Memory B cell (primary cell): ENCODE results near the gene SFSWAP.
A peak's percentile ranks its signal among the peaks of the same experiment; 100 is the strongest.
"Not testable (repeated sequence)": the region's sequence is repeated elsewhere in the genome, so short reads cannot be mapped to it uniquely, and the experiment has no call there.

Source experiments
- ATAC-seq: fragments of 150-1000 bp; cut with Tn5 transposase; 2 replicates; pipeline ENCODE4 v1.10.0; 2021; ENCODE audit warnings: low read depth, mild to moderate bottlenecking, moderate library complexity
- DNase-seq, 2 donors: peaks; one replicate each; pipeline ENCODE4 v3.0.0; 2022; ENCODE audit warnings: low spot score in 2 of 2
- H3K27ac Mint-ChIP-seq: one replicate; pipeline ENCODE4 v1.8.0; 2022; ENCODE audit warnings: mild to moderate bottlenecking, moderate library complexity, mixed read lengths
- H3K27me3 Mint-ChIP-seq: one replicate; pipeline ENCODE4 v1.8.0; 2022; ENCODE audit warnings: mixed read lengths
- H3K36me3 Mint-ChIP-seq: one replicate; pipeline ENCODE4 v1.8.0; 2022; ENCODE audit warnings: mild to moderate bottlenecking, mixed read lengths
- H3K4me1 Mint-ChIP-seq: one replicate; pipeline ENCODE4 v1.8.0; 2022; ENCODE audit warnings: mixed read lengths
- H3K4me3 Mint-ChIP-seq: one replicate; pipeline ENCODE4 v1.8.0; 2022; ENCODE audit warnings: mild to moderate bottlenecking, moderate library complexity, mixed read lengths
- H3K9me3 Mint-ChIP-seq: one replicate; pipeline ENCODE4 v1.8.0; 2022; ENCODE audit warnings: mixed read lengths

SFSWAP gene

GRCh38 chr12:131728720-131729119 is 17.8 kb downstream of the SFSWAP start:
- DNase-seq (no peak), ATAC-seq (no peak)
- no peaks in the 10 kb centered on the region for H3K9me3 Mint-ChIP-seq
- no peak overlapping the region for H3K27ac Mint-ChIP-seq
- H3K36me3 Mint-ChIP-seq: peaks cover 34% of the 10 kb centered on the region
- no peak overlapping the region for H3K4me3 Mint-ChIP-seq
- no peaks in the 10 kb centered on the region for H3K27me3 Mint-ChIP-seq
- H3K4me1 Mint-ChIP-seq: no peaks in the 10 kb centered on the region

GRCh38 chr12:131729254-131729955 is 18.5 kb downstream of the SFSWAP start:
- Mint-ChIP-seq H3K4me3 (no peak overlapping the region), H3K4me1 (no peaks in the 10 kb centered on the region), H3K9me3 (no peaks in the 10 kb centered on the region), H3K36me3 (peaks cover 38% of the 10 kb centered on the region), H3K27ac (no peak overlapping the region), H3K27me3 (no peaks in the 10 kb centered on the region)
- ATAC-seq (no peak), DNase-seq (no peak)

DNA sequence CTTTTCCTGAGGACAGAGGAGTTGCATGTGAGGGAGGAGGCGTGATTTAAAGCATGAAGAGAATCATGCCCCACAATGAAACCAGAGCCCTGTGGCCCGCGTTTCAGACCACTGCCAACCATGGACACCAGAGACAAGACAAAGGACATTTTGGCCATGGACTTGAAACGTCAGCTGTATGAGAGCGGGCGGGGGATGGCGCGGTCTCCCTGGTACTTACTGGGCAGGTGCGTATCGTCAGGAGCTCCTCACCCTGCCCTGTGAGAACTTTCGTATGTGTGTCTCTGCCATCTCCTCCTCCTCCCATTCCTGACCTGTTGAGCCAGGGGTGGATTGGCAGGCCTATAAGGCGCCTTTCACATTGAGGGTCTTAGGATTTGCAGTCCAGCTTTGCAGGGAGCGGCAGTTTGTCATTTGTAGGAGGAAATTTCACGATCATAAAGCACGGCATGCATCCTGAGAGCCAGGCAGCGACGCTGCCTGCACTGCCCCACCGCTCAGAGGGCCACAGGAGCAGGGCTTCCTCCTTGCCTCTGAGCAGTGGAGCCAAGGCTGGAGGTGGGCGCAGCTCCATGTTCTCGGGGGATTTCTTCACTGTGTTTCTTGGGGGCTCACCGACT is 22.2 kb downstream of the SFSWAP start:
- H3K4me3 Mint-ChIP-seq: no peak overlapping the region

GRCh38 chr12:131733874-131734273 is 23.0 kb downstream of the SFSWAP start:
- Mint-ChIP-seq H3K27ac (peak overlapping the region; percentile 24), H3K36me3 (peaks cover 33% of the 10 kb centered on the region)
- ATAC-seq: no peak

More for the DNA sequence above, 22.2 kb downstream of the SFSWAP start:
- H3K4me1 Mint-ChIP-seq: no peaks in the 10 kb centered on the region
- no peak for DNase-seq
- peaks cover 35% of the 10 kb centered on the region for H3K36me3 Mint-ChIP-seq
- ATAC-seq: no peak
- H3K27me3 Mint-ChIP-seq: no peaks in the 10 kb centered on the region
- no peak overlapping the region for H3K27ac Mint-ChIP-seq
- H3K9me3 Mint-ChIP-seq: no peaks in the 10 kb centered on the region

GRCh38 chr12:131734336-131735152 is 23.7 kb downstream of the SFSWAP start:
- ATAC-seq (no peak), DNase-seq (no peak)
- Mint-ChIP-seq H3K9me3 (no peaks in the 10 kb centered on the region), H3K27me3 (no peaks in the 10 kb centered on the region), H3K27ac (peak overlapping the region; percentile 24), H3K4me3 (no peak overlapping the region), H3K4me1 (no peaks in the 10 kb centered on the region), H3K36me3 (peaks cover 28% of the 10 kb centered on the region)

More at GRCh38 chr12:131733874-131734273, 23.0 kb downstream of the SFSWAP start:
- Mint-ChIP-seq H3K4me3 (no peak overlapping the region), H3K27me3 (no peaks in the 10 kb centered on the region), H3K4me1 (no peaks in the 10 kb centered on the region), H3K9me3 (no peaks in the 10 kb centered on the region)
- no peak for DNase-seq

DNA sequence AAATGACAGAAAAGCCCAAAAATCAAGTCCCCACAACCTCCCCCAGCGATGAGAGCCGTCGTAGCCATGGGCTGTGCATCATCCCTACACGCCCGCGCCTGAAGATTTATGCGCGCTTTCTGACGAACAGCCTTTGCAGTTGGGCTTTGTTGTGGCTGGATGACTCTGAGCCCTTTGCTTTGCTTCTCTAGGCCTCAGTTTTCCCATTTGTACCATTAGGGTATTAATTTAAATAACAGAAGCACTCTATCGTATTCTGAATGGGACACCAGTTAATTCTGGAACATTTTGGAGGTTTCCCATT is 24.2 kb downstream of the SFSWAP start:
- no peak overlapping the region for H3K27ac Mint-ChIP-seq
- no peak for ATAC-seq
- H3K4me1 Mint-ChIP-seq: no peaks in the 10 kb centered on the region
- no peaks in the 10 kb centered on the region for H3K9me3 Mint-ChIP-seq
- H3K27me3 Mint-ChIP-seq: no peaks in the 10 kb centered on the region
- no peak overlapping the region for H3K4me3 Mint-ChIP-seq
- peaks cover 31% of the 10 kb centered on the region for H3K36me3 Mint-ChIP-seq
- no peak for DNase-seq

DNA sequence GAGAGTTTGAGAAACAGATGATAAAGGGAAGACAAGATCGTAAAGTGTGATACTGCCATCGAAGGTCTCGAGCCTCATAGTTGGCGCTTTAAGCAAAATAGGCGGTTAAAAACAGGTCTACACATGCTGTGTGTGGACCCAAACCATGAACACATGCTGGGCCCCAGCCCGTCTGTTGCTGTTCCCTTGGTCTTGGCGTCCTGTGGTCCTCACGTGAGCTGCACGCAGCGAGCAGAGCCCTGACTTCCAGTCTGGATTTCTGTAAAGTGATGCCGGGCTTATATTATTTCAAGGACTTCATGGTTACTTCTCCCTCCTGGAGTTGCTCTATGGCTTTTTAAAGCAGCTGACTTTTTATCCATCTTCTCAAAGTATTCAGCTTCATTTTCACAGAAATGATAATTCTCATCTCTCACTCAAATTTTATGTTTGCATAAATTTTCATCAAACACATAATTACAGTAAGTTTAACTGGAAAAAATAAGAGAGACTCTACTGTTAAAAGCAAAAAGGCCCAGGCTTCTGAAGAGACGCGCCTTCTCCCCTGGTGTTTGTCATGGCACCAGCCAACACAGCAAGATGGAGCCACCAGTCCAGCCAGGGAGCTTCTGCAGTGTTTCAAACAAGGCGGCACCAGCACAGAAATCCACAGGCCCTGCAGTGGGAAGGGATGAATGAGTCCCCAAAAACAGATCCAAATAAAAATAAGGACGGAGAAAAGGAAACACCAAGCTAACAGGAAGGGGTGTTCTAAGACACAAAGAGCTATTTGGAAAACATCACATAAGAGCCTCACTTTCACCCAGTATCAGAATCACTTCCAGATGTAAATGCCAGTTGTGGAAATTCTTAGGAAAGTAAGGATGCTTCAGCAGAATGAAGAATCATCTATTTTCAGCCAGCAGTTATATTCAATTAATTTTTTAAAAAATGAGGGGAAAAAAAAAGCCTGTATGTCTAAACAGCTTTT is 24.9 kb downstream of the SFSWAP start:
- Mint-ChIP-seq H3K9me3 (no peaks in the 10 kb centered on the region), H3K27ac (no peak overlapping the region), H3K27me3 (no peaks in the 10 kb centered on the region), H3K4me3 (no peak overlapping the region), H3K36me3 (peaks cover 31% of the 10 kb centered on the region), H3K4me1 (no peaks in the 10 kb centered on the region)
- DNase-seq (no peak), ATAC-seq (no peak)

- no peaks in the 10 kb centered on the region for H3K27me3 Mint-ChIP-seq
- peaks cover 25% of the 10 kb centered on the region for H3K36me3 Mint-ChIP-seq
- no peaks in the 10 kb centered on the region for H3K9me3 Mint-ChIP-seq
- no peak for DNase-seq
- no peaks in the 10 kb centered on the region for H3K4me1 Mint-ChIP-seq
- peak overlapping the region; percentile 18 for H3K27ac Mint-ChIP-seq
- no peak for ATAC-seq
- H3K4me3 Mint-ChIP-seq: no peak overlapping the region
Measured at GRCh38 chr12:131736446-131737149, 25.7 kb downstream of the SFSWAP start.

- DNase-seq (no peak), ATAC-seq (no peak)
- Mint-ChIP-seq H3K27me3 (no peaks in the 10 kb centered on the region), H3K9me3 (no peaks in the 10 kb centered on the region), H3K27ac (peak overlapping the region; percentile 18), H3K4me3 (no peak overlapping the region), H3K36me3 (peaks cover 31% of the 10 kb centered on the region), H3K4me1 (no peaks in the 10 kb centered on the region)
Measured at GRCh38 chr12:131737150-131737827, 26.4 kb downstream of the SFSWAP start.

DNA sequence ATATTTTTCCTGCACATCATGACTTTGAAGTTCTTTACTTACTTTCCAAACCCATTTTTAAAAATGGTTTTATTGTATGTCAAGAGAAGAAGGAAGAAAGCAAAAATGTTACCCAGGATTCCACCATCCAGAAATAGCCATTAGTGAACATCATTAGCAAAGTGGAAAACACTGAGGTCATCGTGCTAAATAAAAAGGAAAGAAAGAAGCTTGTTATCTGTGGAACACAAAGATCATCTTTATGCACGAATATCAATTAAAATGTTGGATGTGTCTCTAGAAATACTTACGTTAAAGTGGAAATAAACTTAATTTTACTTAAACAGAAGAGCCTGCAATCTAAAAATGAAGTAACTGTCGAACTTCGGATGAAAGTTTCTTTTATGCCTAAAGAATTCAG is 27.3 kb downstream of the SFSWAP start:
- ATAC-seq (no peak), DNase-seq (no peak)
- no peaks in the 10 kb centered on the region for H3K4me1 Mint-ChIP-seq
- H3K36me3 Mint-ChIP-seq: peaks cover 32% of the 10 kb centered on the region
- no peak overlapping the region for H3K27ac Mint-ChIP-seq
- no peaks in the 10 kb centered on the region for H3K27me3 Mint-ChIP-seq
- no peak overlapping the region for H3K4me3 Mint-ChIP-seq
- H3K9me3 Mint-ChIP-seq: peaks cover 2% of the 10 kb centered on the region

DNA sequence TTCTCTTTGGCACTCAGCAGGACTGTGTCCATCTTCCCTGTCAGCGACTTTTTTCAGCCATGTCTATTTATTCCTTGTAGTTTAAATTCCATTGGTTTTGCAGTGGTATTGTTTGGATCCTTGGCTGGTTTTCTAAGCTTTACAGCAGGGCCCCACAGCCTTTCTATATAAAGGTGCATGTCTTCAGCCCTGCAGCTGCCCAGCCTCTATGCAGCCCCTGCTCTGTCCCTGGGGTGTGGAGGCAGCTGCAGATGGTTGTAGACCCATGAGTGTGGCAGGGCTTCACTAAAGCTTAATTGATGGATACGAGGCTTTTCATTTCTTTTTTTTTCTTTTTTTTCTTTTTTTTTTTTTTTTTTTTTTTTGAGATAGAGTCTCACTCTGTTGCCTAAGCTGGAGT is 29.7 kb downstream of the SFSWAP start:
- Mint-ChIP-seq H3K4me1 (no peaks in the 10 kb centered on the region), H3K36me3 (peaks cover 41% of the 10 kb centered on the region), H3K27me3 (no peaks in the 10 kb centered on the region), H3K27ac (no peak overlapping the region), H3K4me3 (no peak overlapping the region), H3K9me3 (peaks cover 6% of the 10 kb centered on the region)
- no peak for DNase-seq
- no peak for ATAC-seq

- not testable (repeated sequence) for H3K4me1 Mint-ChIP-seq, H3K4me3 Mint-ChIP-seq, H3K27ac Mint-ChIP-seq, H3K27me3 Mint-ChIP-seq, DNase-seq, ATAC-seq, H3K9me3 Mint-ChIP-seq
- H3K36me3 Mint-ChIP-seq: peaks cover 47% of the 10 kb centered on the region
Measured at GRCh38 chr12:131742761-131743160, 31.9 kb downstream of the SFSWAP start.

DNA sequence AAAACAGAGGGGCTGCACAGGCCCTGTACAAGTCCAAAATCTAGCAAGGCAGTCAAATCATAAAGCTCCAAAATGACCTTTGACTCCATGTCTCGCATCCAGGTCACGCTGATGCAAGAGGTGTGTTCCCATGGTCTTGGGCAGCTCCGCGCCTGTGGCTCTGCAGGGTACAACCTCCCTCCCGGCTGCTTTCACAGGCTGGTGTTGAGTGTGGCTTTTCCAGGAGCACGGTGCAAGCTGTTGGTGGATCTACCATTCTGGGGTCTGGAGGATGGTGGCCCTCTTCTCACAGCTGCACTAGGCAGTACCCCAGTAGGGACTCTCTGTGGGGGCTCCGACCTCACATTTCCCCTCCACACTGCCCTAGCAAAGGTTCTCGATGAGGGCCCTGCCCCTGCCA is 32.5 kb downstream of the SFSWAP start:
- not testable (repeated sequence) for ATAC-seq, DNase-seq, H3K27me3 Mint-ChIP-seq, H3K27ac Mint-ChIP-seq, H3K9me3 Mint-ChIP-seq, H3K4me1 Mint-ChIP-seq, H3K4me3 Mint-ChIP-seq
- H3K36me3 Mint-ChIP-seq: peaks cover 47% of the 10 kb centered on the region
